Stomach smooth muscle (tissue), 2 donors: ENCODE measurements around the gene FLNC.

Experiments
- H3K27ac ChIP-seq: one replicate; pipeline ENCODE4 v1.7.0; 2013; ENCODE audit warnings: mild to moderate bottlenecking, low read length, inconsistent platforms
- H3K27me3 ChIP-seq, 2 donors: one replicate each; pipeline ENCODE4 v1.7.0; 2013; ENCODE audit warnings: low read length in 2 of 2; ENCODE audit not compliant: insufficient read depth in 2 of 2, control insufficient read depth in 1 of 2
- H3K36me3 ChIP-seq, 2 donors: one replicate each; pipeline ENCODE4 v1.7.0; 2013; ENCODE audit warnings: low read length in 2 of 2; ENCODE audit not compliant: control insufficient read depth in 2 of 2, insufficient read depth in 2 of 2
- H3K4me1 ChIP-seq: one replicate; pipeline ENCODE4 v1.7.0; 2013; ENCODE audit warnings: low read length; ENCODE audit not compliant: control insufficient read depth, insufficient read depth
- H3K4me3 ChIP-seq, 2 donors: one replicate each; pipeline ENCODE4 v1.7.0; 2013; ENCODE audit warnings: low read length in 2 of 2
- H3K9ac ChIP-seq, 2 donors: one replicate each; pipeline ENCODE4 v1.7.0; 2013; ENCODE audit warnings: low read length in 2 of 2, mild to moderate bottlenecking in 1 of 2
- H3K9me3 ChIP-seq, 2 donors: one replicate each; pipeline ENCODE4 v1.7.0; 2013; ENCODE audit warnings: low read length in 2 of 2; ENCODE audit not compliant: control insufficient read depth in 2 of 2
- donor health status: healthy.
- donor health status: Pancreatic carcinoma.

FLNC gene

DNA sequence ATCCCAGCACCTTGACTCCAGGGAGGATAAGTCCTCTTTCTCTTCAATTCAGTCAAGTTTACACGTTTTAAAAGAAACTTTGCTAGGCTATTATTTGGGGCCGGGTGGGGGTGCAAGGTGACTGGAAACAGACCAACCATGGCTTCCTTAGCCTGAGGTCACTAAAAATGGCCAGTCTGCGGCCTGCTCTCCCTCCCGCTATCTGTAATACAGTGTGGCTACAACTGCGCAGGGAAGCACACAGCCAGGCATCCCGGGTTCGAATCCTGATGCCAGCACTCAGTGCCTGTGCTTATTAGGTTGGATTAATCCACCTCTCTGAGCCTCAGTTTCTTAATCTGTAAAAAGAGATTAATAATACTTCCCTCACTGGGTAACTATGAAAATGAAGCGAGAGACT lies 51.9 kb downstream of the FLNC start:
- H3K27me3 ChIP-seq = no peaks in the 10 kb centered on the region
- no peak overlapping the region for H3K4me3 ChIP-seq
- H3K9me3 ChIP-seq = no peaks in the 10 kb centered on the region
- no peaks in the 10 kb centered on the region for H3K36me3 ChIP-seq
- no peaks in the 10 kb centered on the region for H3K4me1 ChIP-seq
- no peak overlapping the region for H3K27ac ChIP-seq
- no peak overlapping the region for H3K9ac ChIP-seq

GRCh38 chr7:128883622-128884448 lies 53.6 kb downstream of the FLNC start:
- Histone ChIP-seq H3K4me3 (no peak overlapping the region), H3K4me1 (no peaks in the 10 kb centered on the region), H3K9ac (no peak overlapping the region), H3K27me3 (peaks cover 0 to 5% of the 10 kb centered on the region in 2 donors), H3K9me3 (no peaks in the 10 kb centered on the region), H3K36me3 (no peaks in the 10 kb centered on the region), H3K27ac (no peak overlapping the region)

- Histone ChIP-seq H3K27me3 (peaks cover 0 to 5% of the 10 kb centered on the region in 2 donors), H3K9me3 (no peaks in the 10 kb centered on the region), H3K4me3 (no peak overlapping the region), H3K4me1 (no peaks in the 10 kb centered on the region), H3K9ac (no peak overlapping the region), H3K27ac (no peak overlapping the region), H3K36me3 (no peaks in the 10 kb centered on the region)
These were observed 54.6 kb downstream of the FLNC start for GRCh38 chr7:128884561-128885369.

DNA sequence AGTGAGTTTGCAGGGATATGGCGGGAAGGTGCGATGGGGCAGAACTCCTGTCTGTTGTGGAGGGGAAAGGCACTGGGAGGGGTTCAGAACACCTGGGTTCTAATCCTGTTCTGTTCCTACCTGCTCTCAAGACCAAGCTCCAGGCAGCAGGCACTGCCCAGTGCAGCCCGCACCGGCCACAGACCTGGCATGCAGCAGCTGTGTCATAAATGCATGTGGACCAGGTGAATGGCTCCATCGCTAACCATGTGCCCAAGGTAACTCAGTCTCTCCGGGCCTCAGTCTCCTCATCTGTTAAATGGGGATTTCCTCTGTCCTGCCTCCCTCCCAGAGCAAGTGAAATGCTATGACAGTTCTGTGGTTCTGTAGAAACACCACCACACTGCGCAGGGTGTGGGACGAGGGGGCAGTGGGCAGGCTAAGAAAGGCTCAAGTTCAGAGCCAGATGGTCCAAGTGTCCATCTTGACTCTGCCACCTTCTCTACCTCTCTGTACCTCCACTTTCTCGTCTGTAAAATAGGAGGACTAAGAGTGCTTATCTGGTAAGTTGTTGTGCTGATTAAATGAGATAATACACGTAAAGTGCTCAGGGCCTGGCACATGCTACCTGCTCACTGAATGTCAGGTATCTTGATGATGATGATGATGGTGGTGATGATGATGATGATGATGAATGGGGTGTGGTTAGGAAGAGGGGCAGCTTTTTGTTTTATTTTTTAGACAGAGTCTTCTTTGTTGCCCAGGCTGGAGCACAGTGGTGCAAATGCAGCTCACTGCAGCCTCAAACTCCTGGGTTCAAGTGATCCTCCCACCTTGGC lies 55.4 kb downstream of the FLNC start:
- Histone ChIP-seq H3K27ac (no peak overlapping the region), H3K9me3 (no peaks in the 10 kb centered on the region), H3K4me3 (no peak overlapping the region), H3K36me3 (no peaks in the 10 kb centered on the region), H3K27me3 (peaks cover 2 to 9% of the 10 kb centered on the region in 2 donors), H3K4me1 (no peaks in the 10 kb centered on the region), H3K9ac (no peak overlapping the region)

- Histone ChIP-seq H3K27me3 (peaks cover 7 to 18% of the 10 kb centered on the region in 2 donors), H3K9me3 (no peaks in the 10 kb centered on the region), H3K9ac (no peak overlapping the region)
These were observed 56.4 kb downstream of the FLNC start for GRCh38 chr7:128886391-128887168.

GRCh38 chr7:128887169-128888038 lies 57.2 kb downstream of the FLNC start:
- Histone ChIP-seq H3K36me3 (no peaks in the 10 kb centered on the region), H3K9me3 (no peaks in the 10 kb centered on the region), H3K9ac (no peak overlapping the region), H3K27ac (no peak overlapping the region), H3K4me3 (no peak overlapping the region), H3K27me3 (peaks cover 12 to 22% of the 10 kb centered on the region in 2 donors), H3K4me1 (no peaks in the 10 kb centered on the region)

More at GRCh38 chr7:128886391-128887168, 56.4 kb downstream of the FLNC start:
- Histone ChIP-seq H3K4me1 (no peaks in the 10 kb centered on the region), H3K27ac (no peak overlapping the region), H3K4me3 (no peak overlapping the region), H3K36me3 (no peaks in the 10 kb centered on the region)

GRCh38 chr7:128888039-128888755 lies 58.0 kb downstream of the FLNC start:
- Histone ChIP-seq H3K36me3 (no peaks in the 10 kb centered on the region), H3K9me3 (no peaks in the 10 kb centered on the region), H3K9ac (no peak overlapping the region), H3K4me1 (no peaks in the 10 kb centered on the region), H3K4me3 (no peak overlapping the region), H3K27ac (no peak overlapping the region), H3K27me3 (peaks cover 12 to 22% of the 10 kb centered on the region in 2 donors)

DNA sequence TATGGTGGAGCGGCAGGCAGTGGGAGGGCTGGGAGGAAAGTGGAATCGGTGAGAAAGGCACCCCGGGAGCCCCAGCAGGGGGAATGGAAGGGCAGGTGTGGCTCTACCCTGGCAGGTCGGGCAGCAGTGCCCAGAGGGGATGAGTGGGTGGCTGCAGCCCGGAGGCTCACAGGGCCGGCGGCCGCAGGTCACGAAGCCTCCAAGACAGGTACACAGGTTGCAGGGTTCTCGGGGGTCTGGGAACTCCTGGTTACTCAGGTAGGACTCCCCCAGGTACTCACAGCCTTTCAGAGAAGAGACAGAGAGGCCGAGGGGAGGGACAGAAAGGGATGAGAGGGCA lies 58.5 kb downstream of the FLNC start:
- no peak overlapping the region for H3K27ac ChIP-seq
- no peak overlapping the region for H3K9ac ChIP-seq
- no peaks in the 10 kb centered on the region for H3K9me3 ChIP-seq
- H3K4me3 ChIP-seq = no peak overlapping the region
- peaks cover 12 to 22% of the 10 kb centered on the region in 2 donors for H3K27me3 ChIP-seq
- no peaks in the 10 kb centered on the region for H3K36me3 ChIP-seq
- no peaks in the 10 kb centered on the region for H3K4me1 ChIP-seq

- no peak overlapping the region for H3K4me3 ChIP-seq
- H3K27ac ChIP-seq = no peak overlapping the region
- H3K36me3 ChIP-seq = no peaks in the 10 kb centered on the region
- peaks cover 12 to 22% of the 10 kb centered on the region in 2 donors for H3K27me3 ChIP-seq
- no peaks in the 10 kb centered on the region for H3K4me1 ChIP-seq
- no peak overlapping the region for H3K9ac ChIP-seq
- H3K9me3 ChIP-seq = no peaks in the 10 kb centered on the region
These were observed 58.9 kb downstream of the FLNC start for GRCh38 chr7:128889121-128889520.
